GM12874 (cell line): ENCODE results near the gene WDR35.

Source experiments
- CTCF ChIP-seq: IDR thresholded peaks from 2 replicates; pipeline ENCODE4 v1.5.1; 2011; ENCODE audit warnings: low read depth, mild to moderate bottlenecking, control low read depth, low read length, moderate library complexity; ENCODE audit not compliant: insufficient read depth

Gene WDR35

GRCh38 chr2:19988600-19988999 is 1.3 kb downstream of the WDR35 start:
- TF ChIP-seq CTCF: no peak

DNA sequence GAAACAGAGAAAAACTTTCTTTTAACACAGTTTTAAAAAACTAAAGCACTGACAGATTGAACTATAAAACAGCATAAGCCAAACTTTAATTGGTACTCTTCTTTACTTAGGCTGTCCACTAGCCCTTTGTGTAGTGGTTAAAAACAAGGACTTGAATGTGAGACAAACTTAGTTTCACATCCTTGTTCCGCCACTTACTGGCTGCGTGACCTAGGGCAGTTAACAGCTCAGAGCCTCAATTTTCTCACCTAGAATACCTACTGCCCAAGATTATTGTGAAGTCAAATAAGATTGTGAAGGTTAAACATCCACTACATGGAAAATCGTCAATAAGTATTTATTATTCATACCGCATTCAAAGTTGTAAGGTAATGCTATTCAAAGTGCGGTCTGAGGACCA is 2.0 kb downstream of the WDR35 start:
- no peak for TF ChIP-seq CTCF

DNA sequence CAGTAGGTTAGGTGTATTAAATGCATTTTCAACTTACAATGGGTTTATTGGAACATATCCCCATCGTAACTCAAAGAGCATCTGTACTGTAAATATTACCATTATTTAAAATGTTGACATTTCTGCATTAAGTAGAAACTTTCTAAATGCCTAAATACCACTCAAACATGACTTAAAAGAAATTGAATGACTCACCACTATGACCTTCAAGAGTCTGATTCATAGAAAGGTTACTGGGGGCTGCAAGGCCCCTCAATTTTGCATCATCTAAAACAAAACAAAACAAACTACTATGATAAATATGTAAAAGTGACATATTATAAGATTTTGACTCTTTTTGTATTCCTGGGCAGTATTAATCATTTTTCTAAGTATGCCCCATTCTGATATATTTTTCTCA is 7.6 kb downstream of the WDR35 start:
- no peak for TF ChIP-seq CTCF

- TF ChIP-seq CTCF: no peak
These were observed 10.0 kb downstream of the WDR35 start for GRCh38 chr2:19979932-19980331.

DNA sequence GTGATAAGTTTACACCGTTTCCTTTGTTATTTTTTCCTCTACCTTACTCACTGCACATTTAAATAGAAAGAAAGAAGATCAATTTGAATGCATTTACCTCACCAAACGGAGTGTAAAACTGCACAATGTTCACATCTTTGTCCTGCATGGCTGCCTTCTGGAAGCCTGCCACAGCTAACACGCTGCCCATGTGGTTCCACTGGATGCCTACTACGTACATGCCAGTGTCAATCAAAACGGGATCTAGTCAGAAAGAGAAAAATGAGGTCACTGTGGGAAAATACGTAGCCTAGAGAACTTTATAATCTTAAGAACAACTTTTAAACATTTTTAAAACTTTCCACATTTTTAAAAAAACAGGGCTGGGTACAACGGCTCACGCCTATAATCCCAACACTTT is 16.4 kb downstream of the WDR35 start:
- no peak for TF ChIP-seq CTCF

DNA sequence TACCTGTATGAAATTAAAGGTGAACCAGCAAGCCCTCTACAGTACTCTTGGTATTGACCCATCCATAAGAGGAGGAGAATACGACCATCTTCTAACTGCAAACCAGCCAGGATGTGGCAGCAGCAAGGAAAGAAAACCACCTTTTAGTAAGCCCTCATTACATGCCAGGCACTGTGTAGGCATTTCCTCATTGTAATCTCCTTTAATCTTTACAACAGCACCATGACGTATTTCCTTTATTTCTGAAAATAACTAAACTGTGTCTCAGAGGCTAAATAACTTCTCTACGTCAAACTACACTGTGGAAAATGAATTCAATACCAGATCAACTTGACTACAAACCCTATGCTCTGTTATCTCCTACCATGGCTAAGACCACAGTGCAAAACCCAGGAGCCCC is 18.2 kb downstream of the WDR35 start:
- TF ChIP-seq CTCF: no peak

DNA sequence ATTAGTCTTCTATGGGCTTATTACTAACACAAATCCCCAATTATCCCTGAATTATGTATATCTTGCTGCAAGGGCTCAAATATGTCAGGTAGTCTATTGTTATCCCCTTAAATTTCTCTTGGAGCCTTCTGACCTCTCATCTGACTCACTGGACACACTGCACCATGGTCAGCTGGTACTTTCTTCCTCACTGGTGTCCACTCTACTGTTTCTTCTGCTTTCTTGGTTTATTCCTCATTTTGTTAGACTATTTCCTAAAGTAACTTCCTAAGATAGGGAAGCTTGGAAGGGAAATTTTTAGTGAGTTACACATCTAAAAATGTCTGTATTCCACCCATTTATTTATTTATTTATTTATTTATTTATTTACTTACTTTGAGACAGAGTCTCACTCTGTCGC is 26.5 kb downstream of the WDR35 start:
- no peak for TF ChIP-seq CTCF

- peak; percentile 67 for TF ChIP-seq CTCF
These were observed 34.1 kb downstream of the WDR35 start for GRCh38 chr2:19955544-19956422.
